HFFc6 (cell line): ENCODE measurements around the gene USH1C. TPM values are rescaled to one million over a fixed set of nuclear protein-coding genes. Genes with fewer than 3 reads are reported as not detected.

Source experiments
- DNase-seq: peaks from one replicate; pipeline ENCODE4 v3.0.0-alpha.2; 2018
- H3K27ac Mint-ChIP-seq: 2 replicates; pipeline ENCODE4 v1.8.0; 2020; ENCODE audit warnings: mild to moderate bottlenecking, mixed read lengths
- H3K27me3 Mint-ChIP-seq: 2 replicates; pipeline ENCODE4 v1.8.0; 2021; ENCODE audit warnings: mild to moderate bottlenecking, moderate library complexity, mixed read lengths; ENCODE audit not compliant: insufficient read depth
- H3K36me3 Mint-ChIP-seq: 2 replicates; pipeline ENCODE4 v1.8.0; 2021; ENCODE audit warnings: low read depth, mixed read lengths
- H3K4me1 Mint-ChIP-seq: 2 replicates; pipeline ENCODE4 v1.8.0; 2020; ENCODE audit warnings: low read depth, mixed read lengths
- H3K4me3 Mint-ChIP-seq: 2 replicates; pipeline ENCODE4 v1.8.0; 2020; ENCODE audit warnings: mild to moderate bottlenecking, moderate library complexity, mixed read lengths
- H3K9me3 Mint-ChIP-seq: 2 replicates; pipeline ENCODE4 v1.8.0; 2020; ENCODE audit warnings: mild to moderate bottlenecking, mixed read lengths
- CTCF ChIP-seq: fragments of 200-600 bp; sonication (generic); IDR thresholded peaks from 2 replicates; pipeline ENCODE4 v1.5.0; 2021; ENCODE audit warnings: antibody characterized with exemption, mild to moderate bottlenecking
- total RNA-seq, 6 experiments: library from RNA; stranded (reverse); fragmentation: NEBNext Ultra II Directional; extraction: Animal tissue kit (Norgen Biotek cat#: 25700); gene quantifications; 2 replicates in 1 of 6; 3 replicates in 5 of 6; pipeline ENCODE4 v1.2.3, GENCODE V29; 2021

Gene USH1C
- total RNA-seq, 6 experiments from 2014 or later, result not detected

GRCh38 chr11:17538731-17539130 is 5.5 kb downstream of the USH1C start:
- Mint-ChIP-seq H3K4me1 (no peaks in the 10 kb centered on the region), H3K27me3 (peaks cover 41% of the 10 kb centered on the region), H3K9me3 (no peaks in the 10 kb centered on the region), H3K4me3 (no peak overlapping the region), H3K27ac (no peak overlapping the region), H3K36me3 (no peaks in the 10 kb centered on the region)
- DNase-seq, result no peak
- TF ChIP-seq CTCF, result no peak

GRCh38 chr11:17538054-17538453 is 6.2 kb downstream of the USH1C start:
- Mint-ChIP-seq H3K9me3 (no peaks in the 10 kb centered on the region), H3K27ac (no peak overlapping the region), H3K4me3 (no peak overlapping the region), H3K27me3 (peaks cover 41% of the 10 kb centered on the region), H3K4me1 (no peaks in the 10 kb centered on the region), H3K36me3 (no peaks in the 10 kb centered on the region)
- TF ChIP-seq CTCF, result no peak
- DNase-seq, result no peak

- DNase-seq, result no peak
- H3K9me3 Mint-ChIP-seq, result no peaks in the 10 kb centered on the region
- H3K4me3 Mint-ChIP-seq, result no peak overlapping the region
- H3K36me3 Mint-ChIP-seq, result no peaks in the 10 kb centered on the region
- H3K4me1 Mint-ChIP-seq, result no peaks in the 10 kb centered on the region
- no peak for TF ChIP-seq CTCF
- H3K27me3 Mint-ChIP-seq, result peaks cover 36% of the 10 kb centered on the region
- no peak overlapping the region for H3K27ac Mint-ChIP-seq
Observed at GRCh38 chr11:17537261-17537660, 7.0 kb downstream of the USH1C start.

GRCh38 chr11:17535488-17535887 is 8.7 kb downstream of the USH1C start:
- no peaks in the 10 kb centered on the region for H3K9me3 Mint-ChIP-seq
- H3K4me3 Mint-ChIP-seq, result no peak overlapping the region
- no peak overlapping the region for H3K27ac Mint-ChIP-seq
- no peak for DNase-seq
- no peak for TF ChIP-seq CTCF
- no peaks in the 10 kb centered on the region for H3K36me3 Mint-ChIP-seq
- peaks cover 8% of the 10 kb centered on the region for H3K4me1 Mint-ChIP-seq
- H3K27me3 Mint-ChIP-seq, result peaks cover 36% of the 10 kb centered on the region

- Mint-ChIP-seq H3K36me3 (no peaks in the 10 kb centered on the region), H3K9me3 (no peaks in the 10 kb centered on the region), H3K27ac (no peak overlapping the region), H3K27me3 (peaks cover 41% of the 10 kb centered on the region), H3K4me1 (peaks cover 8% of the 10 kb centered on the region), H3K4me3 (no peak overlapping the region)
- TF ChIP-seq CTCF, result no peak
- no peak for DNase-seq
Observed at GRCh38 chr11:17533778-17534415, 10.3 kb downstream of the USH1C start.
